ENCODE measurements around the gene GNG12.

Gene GNG12

DNA sequence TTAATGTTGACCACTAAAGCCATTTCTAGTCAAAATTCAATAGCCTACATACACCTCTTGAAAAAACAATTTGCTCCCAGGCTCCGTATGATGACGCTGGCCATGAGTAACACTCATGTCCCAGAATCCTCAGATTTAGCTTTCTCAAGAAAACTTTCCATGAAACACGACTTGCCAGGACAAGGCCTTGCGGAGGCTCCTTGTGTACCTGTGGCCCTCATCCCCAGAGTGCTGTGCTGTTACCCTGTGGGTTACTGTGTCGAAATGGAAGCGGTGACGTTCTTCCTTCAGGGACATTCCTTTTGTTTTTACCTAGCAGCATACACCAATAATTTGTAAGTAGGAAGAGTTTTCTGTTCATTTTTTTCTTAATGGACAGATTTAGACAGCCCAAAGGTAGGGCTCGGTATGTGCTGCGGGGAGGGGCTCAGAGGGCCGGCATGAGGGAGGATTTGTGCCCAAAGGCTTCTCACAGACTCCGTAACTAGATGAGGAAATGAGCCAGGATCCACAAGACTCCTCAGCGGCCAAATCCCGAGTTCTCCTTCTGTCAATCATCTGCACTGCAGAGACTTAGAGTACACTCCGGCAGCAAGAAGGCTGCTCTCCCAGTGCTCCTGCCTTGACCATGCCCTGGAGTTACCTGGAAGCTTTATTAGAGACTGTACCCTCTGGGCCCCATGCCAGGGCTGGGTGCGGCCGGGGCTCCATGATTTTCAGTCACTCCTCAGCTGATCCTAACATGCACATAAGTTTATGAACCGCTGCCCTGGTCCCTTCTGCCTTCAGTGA is 17.8 kb downstream of the GNG12 start:
- no peaks in the 10 kb centered on the region for H3K36me3 Mint-ChIP-seq
- no peak for DNase-seq
- no peak overlapping the region for H3K4me3 Mint-ChIP-seq
- CTCF ChIA-PET = no interaction called here
- peaks cover 12% of the 10 kb centered on the region for H3K27me3 Mint-ChIP-seq
- no peaks in the 10 kb centered on the region for H3K4me1 Mint-ChIP-seq
- no peaks in the 10 kb centered on the region for H3K9me3 Mint-ChIP-seq
- no peak overlapping the region for H3K27ac Mint-ChIP-seq

DNA sequence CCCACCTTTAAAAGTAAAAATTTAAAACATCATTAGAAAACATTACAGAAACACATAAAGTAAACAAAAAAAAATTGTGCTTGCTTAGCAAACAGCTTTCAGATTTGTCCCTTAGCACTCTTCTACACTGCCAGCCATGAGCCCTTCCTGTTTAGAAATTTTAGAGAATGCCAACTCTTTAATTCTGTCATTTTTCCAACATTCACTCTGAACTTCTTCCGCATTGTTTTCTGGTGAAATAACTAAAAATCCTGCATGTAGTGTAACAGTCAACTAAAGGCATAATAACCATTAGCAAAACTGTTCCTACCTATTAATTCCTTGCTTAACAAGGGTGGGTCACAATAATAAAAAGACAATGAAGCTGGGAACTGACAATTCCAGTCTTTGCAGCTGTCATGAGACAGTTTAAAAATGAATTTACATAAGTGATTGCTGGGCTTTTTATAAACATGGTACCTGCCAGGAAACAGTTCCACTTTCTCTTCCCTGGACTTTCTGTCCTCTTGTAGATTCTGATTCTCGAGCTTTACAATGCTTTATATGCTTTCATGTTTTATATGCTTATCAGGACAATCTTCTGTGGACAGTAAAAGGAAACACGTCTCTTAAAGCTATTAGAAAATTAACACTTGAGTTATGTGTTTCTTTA is 19.0 kb downstream of the GNG12 start:
- Mint-ChIP-seq H3K9me3 (no peaks in the 10 kb centered on the region), H3K4me3 (no peak overlapping the region), H3K27ac (no peak overlapping the region), H3K4me1 (no peaks in the 10 kb centered on the region), H3K27me3 (peaks cover 8% of the 10 kb centered on the region), H3K36me3 (no peaks in the 10 kb centered on the region)
- no peak for DNase-seq
- CTCF ChIA-PET = no interaction called here

DNA sequence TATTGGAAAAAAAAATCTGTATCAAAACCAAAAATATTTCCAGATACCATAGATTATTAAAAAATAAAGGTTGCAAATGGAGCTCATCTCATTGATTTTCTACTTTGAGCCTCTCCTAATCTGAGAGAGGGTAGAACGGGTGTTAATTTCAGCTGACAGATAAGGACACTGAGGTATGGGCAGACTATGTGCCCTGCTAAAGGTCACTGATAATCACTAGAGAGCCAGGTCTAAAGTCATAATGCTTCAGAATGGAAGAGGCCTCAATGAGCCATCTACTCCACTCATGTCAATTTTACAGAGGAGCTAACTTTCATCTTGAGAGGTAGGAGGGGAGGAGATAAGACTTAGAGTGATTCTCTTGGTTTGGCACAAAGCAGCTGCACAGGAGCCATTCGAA is 21.0 kb downstream of the GNG12 start:
- no peaks in the 10 kb centered on the region for H3K4me1 Mint-ChIP-seq
- DNase-seq = no peak
- H3K27me3 Mint-ChIP-seq = peaks cover 8% of the 10 kb centered on the region
- CTCF ChIA-PET = no interaction called here
- no peaks in the 10 kb centered on the region for H3K9me3 Mint-ChIP-seq
- no peak overlapping the region for H3K27ac Mint-ChIP-seq
- no peaks in the 10 kb centered on the region for H3K36me3 Mint-ChIP-seq
- no peak overlapping the region for H3K4me3 Mint-ChIP-seq

DNA sequence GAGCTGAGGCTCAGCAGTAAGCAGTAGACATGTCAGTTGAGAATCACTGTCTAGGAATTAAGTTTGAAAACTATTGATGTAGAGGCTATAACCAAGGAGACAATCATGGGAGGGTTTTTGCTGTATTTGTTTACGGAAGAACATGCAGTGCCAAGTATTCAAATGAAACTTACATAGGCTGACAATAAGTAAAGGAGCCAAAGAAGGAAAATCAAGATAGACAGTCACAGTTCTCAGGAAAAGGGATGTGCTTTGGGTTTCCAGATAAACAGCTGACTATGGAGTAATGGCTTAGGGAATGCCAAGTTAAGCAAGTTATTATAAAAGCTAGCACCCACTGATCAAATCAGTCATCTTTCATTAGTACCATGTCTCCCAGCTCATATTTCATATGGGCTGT is 21.5 kb downstream of the GNG12 start:
- Mint-ChIP-seq H3K36me3 (no peaks in the 10 kb centered on the region), H3K27ac (no peak overlapping the region), H3K4me3 (no peak overlapping the region), H3K27me3 (peaks cover 8% of the 10 kb centered on the region), H3K9me3 (no peaks in the 10 kb centered on the region), H3K4me1 (no peaks in the 10 kb centered on the region)
- no peak for DNase-seq
- CTCF ChIA-PET = no interaction called here

DNA sequence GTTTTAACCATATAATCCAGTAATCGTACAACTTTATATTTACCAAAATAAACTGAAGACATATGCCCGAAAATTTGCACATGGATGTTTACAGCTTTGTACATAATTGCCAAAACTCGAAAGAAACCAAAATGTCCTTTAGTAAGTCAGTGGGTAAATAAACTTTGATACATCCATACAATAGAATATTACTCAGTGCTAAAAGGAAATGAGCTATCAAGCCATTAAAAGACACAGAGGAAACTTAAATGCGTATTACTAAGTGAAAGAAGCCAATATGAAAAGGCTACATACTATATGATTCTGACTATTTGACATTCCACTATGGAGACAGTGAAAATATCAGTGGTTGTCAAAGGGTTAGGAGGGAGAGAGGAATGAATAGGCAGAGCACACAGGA is 23.4 kb downstream of the GNG12 start:
- Mint-ChIP-seq H3K4me1 (no peaks in the 10 kb centered on the region), H3K36me3 (no peaks in the 10 kb centered on the region), H3K9me3 (no peaks in the 10 kb centered on the region), H3K27ac (no peak overlapping the region), H3K27me3 (peaks cover 12% of the 10 kb centered on the region), H3K4me3 (no peak overlapping the region)
- CTCF ChIA-PET = no interaction called here
- no peak for DNase-seq

DNA sequence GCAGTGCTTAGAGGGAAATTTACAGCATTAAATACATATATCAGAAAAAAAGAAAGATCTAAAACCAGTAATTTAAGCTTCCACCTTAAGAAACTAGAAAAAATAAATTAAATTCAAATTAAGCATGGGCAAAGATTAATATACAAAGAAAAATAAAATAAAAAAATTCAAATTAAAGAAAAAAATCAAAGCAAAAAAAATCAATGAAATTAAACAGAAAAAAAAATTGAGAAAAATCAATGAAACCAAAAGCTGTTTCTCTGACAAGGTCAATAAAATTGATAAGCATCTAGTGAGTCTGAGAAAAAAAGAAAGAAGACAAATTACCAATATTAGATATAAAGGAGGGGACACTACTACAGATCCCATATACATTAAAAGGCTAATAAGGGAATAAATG is 26.0 kb downstream of the GNG12 start:
- Mint-ChIP-seq H3K36me3 (no peaks in the 10 kb centered on the region), H3K9me3 (no peaks in the 10 kb centered on the region), H3K27ac (no peak overlapping the region), H3K4me1 (no peaks in the 10 kb centered on the region), H3K27me3 (peaks cover 18% of the 10 kb centered on the region), H3K4me3 (no peak overlapping the region)
- no peak for DNase-seq
- CTCF ChIA-PET = no interaction called here

DNA sequence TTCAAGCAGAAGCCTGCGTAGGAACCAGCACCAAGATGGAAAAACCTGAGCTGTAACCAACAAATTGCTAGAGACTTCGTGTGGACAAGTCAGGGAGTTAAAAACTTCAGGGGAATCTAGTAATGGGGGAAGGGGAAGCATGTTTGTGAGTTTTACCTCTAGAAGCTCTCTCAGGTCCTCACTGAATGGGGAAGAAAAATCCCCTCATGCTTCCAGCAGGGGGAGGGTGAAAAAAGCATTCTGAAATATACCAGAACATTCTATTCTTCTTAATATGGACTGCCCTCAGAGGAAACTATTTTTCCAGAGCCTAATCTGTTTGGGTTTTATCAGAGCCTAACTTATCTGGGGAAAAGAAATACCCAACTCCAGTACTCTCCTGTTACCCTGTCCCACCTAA is 28.6 kb downstream of the GNG12 start:
- CTCF ChIA-PET = interaction anchor here (1.4 kb wide), 1 partner anchor 39 kb away, joined by 3 read pairs; no protein-coding TSS in a partner anchor
- H3K27ac Mint-ChIP-seq = no peak overlapping the region

DNA sequence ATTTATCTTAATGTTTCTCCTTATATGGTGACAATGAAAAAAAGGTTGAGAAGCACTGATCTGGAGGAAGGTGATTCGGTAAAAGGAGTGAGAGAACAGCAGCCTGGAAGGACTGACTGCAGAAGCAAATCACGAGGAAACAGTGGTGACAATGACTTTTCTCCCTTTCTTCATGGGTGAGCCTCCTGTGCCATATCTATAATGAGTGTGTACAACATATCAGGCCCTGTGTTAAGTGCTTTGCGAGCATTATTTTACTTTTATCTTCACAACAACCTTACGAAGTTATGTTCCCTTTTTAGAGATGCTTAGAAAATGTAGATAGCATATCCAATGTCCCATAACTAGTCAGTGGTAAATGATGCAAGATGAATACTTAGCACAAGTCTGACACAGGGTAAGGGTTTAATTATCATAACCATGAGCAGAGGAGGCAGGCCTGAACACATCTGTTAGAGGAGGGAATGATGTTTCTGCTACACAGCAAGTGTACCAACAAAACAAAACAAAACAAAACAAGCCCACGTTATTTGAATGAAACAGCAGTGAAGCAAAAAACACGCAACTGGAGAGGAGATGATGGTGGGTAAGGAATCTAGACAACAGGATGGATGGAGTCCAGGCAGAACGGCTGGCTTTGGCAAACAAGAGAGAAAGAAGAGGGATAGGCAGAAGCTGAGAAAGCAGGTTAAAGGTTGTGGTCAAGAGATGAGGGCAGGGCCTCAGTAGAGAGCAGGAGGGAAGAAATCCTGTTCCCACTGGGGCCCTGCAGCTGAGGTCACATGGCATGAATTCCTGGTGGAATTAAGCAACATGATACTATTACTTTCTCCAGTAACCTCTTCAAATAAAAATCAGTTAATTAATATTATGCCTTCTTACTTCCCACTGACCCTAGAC is 29.6 kb downstream of the GNG12 start:
- CTCF ChIA-PET = no interaction called here
- no peak for DNase-seq
- no peak overlapping the region for H3K4me3 Mint-ChIP-seq
- no peak overlapping the region for H3K27ac Mint-ChIP-seq
- no peaks in the 10 kb centered on the region for H3K9me3 Mint-ChIP-seq
- peaks cover 16% of the 10 kb centered on the region for H3K27me3 Mint-ChIP-seq
- H3K36me3 Mint-ChIP-seq = no peaks in the 10 kb centered on the region
- no peaks in the 10 kb centered on the region for H3K4me1 Mint-ChIP-seq

More for the DNA sequence above, 28.6 kb downstream of the GNG12 start:
- Mint-ChIP-seq H3K36me3 (no peaks in the 10 kb centered on the region), H3K4me3 (no peak overlapping the region), H3K9me3 (no peaks in the 10 kb centered on the region), H3K27me3 (peaks cover 16% of the 10 kb centered on the region), H3K4me1 (no peaks in the 10 kb centered on the region)
- DNase-seq = no peak

DNA sequence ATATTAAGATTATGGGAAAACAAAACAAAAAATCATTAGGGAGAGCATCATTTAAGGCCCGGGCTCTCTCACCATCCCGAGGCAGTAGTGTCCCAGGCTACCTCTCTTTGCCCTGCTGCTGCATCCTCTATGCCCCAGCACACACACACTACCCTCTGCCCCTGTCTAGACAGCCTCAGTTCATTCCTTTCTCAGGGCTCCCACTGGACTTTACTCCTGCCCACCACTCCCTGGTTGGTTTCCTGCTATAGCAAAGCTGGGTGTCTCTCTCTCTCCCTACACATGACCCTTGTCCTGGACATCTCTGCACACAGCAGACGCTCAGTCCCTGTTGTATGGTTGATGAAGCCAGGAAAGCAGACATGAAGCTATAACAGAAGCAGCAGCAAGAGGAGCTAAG is 30.7 kb downstream of the GNG12 start:
- H3K27ac Mint-ChIP-seq = no peak overlapping the region
- H3K4me3 Mint-ChIP-seq = no peak overlapping the region
- no peaks in the 10 kb centered on the region for H3K36me3 Mint-ChIP-seq
- H3K27me3 Mint-ChIP-seq = peaks cover 22% of the 10 kb centered on the region
- DNase-seq = no peak
- no peaks in the 10 kb centered on the region for H3K4me1 Mint-ChIP-seq
- H3K9me3 Mint-ChIP-seq = no peaks in the 10 kb centered on the region
- CTCF ChIA-PET = no interaction called here

DNA sequence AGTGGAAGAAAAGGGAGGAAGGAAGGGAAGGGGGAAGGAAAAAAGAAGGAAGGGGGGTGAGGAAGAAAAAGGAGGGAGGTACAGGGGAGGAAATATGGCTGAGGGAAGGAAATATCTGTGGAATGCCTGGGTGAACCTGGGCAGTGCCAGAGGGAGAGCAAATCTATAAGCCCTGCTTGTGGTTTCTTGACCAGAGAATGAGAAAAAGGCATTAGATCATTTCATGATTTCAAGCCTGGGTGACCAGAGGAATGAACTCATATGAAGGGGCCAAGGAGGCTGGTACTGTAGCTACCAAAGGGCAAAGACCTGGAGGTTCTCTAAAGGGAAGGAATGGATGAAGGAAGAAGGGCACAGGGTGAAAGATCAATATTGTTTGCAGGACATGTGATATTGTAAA is 31.4 kb downstream of the GNG12 start:
- CTCF ChIA-PET = no interaction called here
- Mint-ChIP-seq H3K27ac (no peak overlapping the region), H3K4me1 (no peaks in the 10 kb centered on the region), H3K36me3 (no peaks in the 10 kb centered on the region), H3K9me3 (no peaks in the 10 kb centered on the region), H3K27me3 (peaks cover 23% of the 10 kb centered on the region), H3K4me3 (no peak overlapping the region)
- no peak for DNase-seq

DNA sequence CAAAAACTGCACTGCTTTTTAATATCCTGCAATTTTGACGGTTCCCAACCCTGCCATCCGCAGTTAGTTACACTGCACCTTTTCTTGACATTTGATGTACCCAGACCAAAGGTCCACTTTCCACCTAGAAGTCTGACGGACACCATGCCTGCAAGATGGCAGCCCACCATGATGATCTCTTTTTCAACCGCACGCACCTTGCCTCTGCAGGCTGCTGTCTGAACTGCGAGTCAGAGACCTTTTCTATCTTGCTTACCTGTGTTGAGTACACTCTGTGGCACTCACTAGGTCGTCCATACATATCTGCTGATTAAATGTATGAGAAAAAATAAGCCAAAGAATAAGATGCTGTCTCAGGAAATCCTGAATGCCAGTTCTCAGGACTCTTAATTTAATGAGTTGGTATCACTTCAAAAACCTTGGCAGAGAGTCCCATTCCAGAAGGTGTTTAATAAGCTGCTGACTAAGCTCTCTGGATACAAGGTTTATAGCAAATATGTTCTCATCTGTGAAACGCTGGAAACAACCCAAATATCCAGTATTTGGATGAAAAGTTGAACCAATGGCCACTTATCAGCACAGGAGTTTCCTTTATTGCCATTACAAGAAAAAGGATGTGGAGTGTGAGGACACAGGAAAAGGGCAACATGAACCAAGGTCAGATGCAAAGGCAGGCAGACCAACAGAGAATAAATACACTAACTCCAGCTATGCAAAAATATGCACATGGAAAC is 37.9 kb downstream of the GNG12 start:
- H3K36me3 Mint-ChIP-seq = no peaks in the 10 kb centered on the region
- no peak overlapping the region for H3K4me3 Mint-ChIP-seq
- peaks cover 24% of the 10 kb centered on the region for H3K27me3 Mint-ChIP-seq
- no peaks in the 10 kb centered on the region for H3K4me1 Mint-ChIP-seq
- no peak for DNase-seq
- H3K27ac Mint-ChIP-seq = no peak overlapping the region
- CTCF ChIA-PET = no interaction called here
- H3K9me3 Mint-ChIP-seq = no peaks in the 10 kb centered on the region

DNA sequence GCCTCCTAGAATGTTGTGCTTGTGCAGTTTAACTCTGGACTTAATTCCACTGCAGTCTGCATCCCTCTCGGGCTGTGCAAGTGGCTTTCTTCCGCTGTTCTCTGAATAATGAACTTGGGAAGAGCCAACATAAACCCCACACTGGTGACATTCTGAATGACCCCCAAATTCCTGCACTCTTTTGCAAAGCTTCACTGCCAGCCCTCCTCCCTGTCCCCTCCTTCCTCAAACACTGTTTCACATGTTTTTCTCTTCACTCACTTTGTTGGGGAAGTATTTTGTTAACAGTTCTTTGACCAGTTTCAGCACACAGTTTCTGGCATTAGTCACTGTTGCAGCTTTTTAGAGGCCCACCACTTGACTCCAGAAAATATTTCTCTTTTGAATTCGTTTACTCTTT is 39.7 kb downstream of the GNG12 start:
- H3K4me3 Mint-ChIP-seq = no peak overlapping the region
- no peak for DNase-seq
- CTCF ChIA-PET = no interaction called here
- peaks cover 24% of the 10 kb centered on the region for H3K27me3 Mint-ChIP-seq
- no peaks in the 10 kb centered on the region for H3K4me1 Mint-ChIP-seq
- no peak overlapping the region for H3K27ac Mint-ChIP-seq
- H3K36me3 Mint-ChIP-seq = no peaks in the 10 kb centered on the region
- no peaks in the 10 kb centered on the region for H3K9me3 Mint-ChIP-seq

DNA sequence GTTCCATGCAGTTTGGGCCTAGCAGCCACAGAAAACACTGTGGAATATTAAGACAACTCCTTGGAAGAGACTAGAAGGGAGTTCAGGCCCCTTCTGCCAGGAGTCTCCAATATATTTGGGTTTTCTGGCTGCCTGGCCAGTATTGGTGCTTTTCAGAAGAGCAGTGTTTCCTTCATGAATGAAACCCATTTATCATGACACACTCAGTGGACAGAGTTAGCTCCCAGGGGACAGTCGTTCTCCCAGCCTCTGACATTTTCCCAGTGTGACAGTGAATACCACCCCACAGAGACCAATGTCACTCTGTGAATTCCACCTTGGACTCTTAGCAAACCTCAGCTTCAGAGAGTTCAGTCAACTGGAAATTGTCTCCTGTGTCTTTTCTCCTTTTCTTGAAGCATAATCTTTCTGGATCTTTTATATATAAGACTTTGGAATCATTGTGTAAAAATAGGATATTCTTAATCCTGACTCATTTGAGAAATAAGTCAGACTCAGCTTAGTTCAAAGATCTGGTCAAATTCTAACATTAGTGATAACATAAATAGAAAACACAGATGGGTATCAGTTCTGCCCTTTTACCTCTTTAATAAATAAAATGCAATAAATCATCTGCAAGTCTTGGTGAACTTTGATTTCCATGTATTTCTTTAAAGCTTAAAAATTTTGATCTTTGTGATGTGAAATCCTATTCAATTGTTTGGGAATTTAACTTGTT is 40.4 kb downstream of the GNG12 start:
- no peaks in the 10 kb centered on the region for H3K4me1 Mint-ChIP-seq
- H3K27me3 Mint-ChIP-seq = peaks cover 21% of the 10 kb centered on the region
- no peak overlapping the region for H3K4me3 Mint-ChIP-seq
- DNase-seq = no peak
- CTCF ChIA-PET = no interaction called here
- no peak overlapping the region for H3K27ac Mint-ChIP-seq
- H3K9me3 Mint-ChIP-seq = no peaks in the 10 kb centered on the region
- H3K36me3 Mint-ChIP-seq = no peaks in the 10 kb centered on the region

DNA sequence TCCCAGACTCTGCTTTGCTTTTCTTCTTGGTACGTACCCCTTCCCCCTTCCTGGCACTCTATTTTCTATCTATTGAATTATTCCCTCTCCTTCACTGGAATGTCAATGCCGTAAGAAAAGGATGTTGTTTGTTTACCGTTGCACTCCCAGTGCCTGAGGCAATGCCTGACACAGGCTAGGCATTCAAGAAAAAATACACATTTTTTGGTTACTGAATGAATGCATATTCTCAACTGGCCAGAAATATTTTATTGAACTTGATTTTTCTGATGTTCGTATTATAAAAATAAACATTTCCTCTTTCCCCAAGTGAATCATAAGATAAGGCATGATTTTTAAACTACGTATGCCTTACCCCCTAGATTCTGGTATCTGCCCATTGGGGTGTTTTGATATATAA is 41.2 kb downstream of the GNG12 start:
- DNase-seq = no peak
- peaks cover 17% of the 10 kb centered on the region for H3K27me3 Mint-ChIP-seq
- CTCF ChIA-PET = no interaction called here
- no peaks in the 10 kb centered on the region for H3K36me3 Mint-ChIP-seq
- H3K27ac Mint-ChIP-seq = no peak overlapping the region
- no peak overlapping the region for H3K4me3 Mint-ChIP-seq
- no peaks in the 10 kb centered on the region for H3K4me1 Mint-ChIP-seq
- no peaks in the 10 kb centered on the region for H3K9me3 Mint-ChIP-seq
